ENCODE results near the gene UTP25.

UTP25 gene

GRCh38 chr1:209840611-209841010, 12.8 kb downstream of the UTP25 start:
- Histone ChIP-seq H3K27ac (ENCODE audit: low read length) (no peak overlapping the region), H3K9me3 (ENCODE audit: insufficient read depth, low read length, severe bottlenecking) (no peaks in the 10 kb centered on the region), H2AFZ (ENCODE audit: low read depth, low read length) (no peak overlapping the region), H3K36me3 (ENCODE audit: insufficient read depth, low read length) (peaks cover 93% of the 10 kb centered on the region), H3K79me2 (ENCODE audit: insufficient read depth, low read length) (no peaks in the 10 kb centered on the region), H3K9ac (ENCODE audit: low read depth, low read length) (no peak overlapping the region), H3K4me3 (ENCODE audit: low read depth in 1 of 2, low read length in 2 of 2) (no peak overlapping the region), H3K4me2 (ENCODE audit: insufficient read depth, low read length) (no peak overlapping the region), H3K27me3 (ENCODE audit: insufficient read depth, low read length, poor library complexity) (no peaks in the 10 kb centered on the region), H4K20me1 (ENCODE audit: insufficient read depth, low read length) (0 out of 2 replicates have a peak, but pooled peaks cover 2% of the 10 kb centered on the region), H3K4me1 (ENCODE audit: insufficient read depth, low read length) (no peaks in the 10 kb centered on the region)
- DNase-seq (no peak), ATAC-seq (ENCODE audit: insufficient read depth, low read depth) (no peak)
- TF ChIP-seq CTCF (IDR thresholded peaks at IDR 0.05; ENCODE audit: borderline replicate concordance, extremely low read depth, low read length, poor library complexity, severe bottlenecking): no peak
- TF ChIP-seq EZH2 (IDR thresholded peaks at IDR 0.05; ENCODE audit: borderline replicate concordance, low read depth, low read length, severe bottlenecking): no peak

GRCh38 chr1:209844695-209845407, 17.1 kb downstream of the UTP25 start:
- Histone ChIP-seq H3K4me1 (ENCODE audit: insufficient read depth, low read length) (no peaks in the 10 kb centered on the region), H3K36me3 (ENCODE audit: insufficient read depth, low read length) (peaks cover 88% of the 10 kb centered on the region)

GRCh38 chr1:209845408-209845725, 17.6 kb downstream of the UTP25 start:
- DNase-seq (no peak), ATAC-seq (ENCODE audit: insufficient read depth, low read depth) (no peak)
- no peak overlapping the region for H2AFZ ChIP-seq (ENCODE audit: low read depth, low read length)
- H3K79me2 ChIP-seq (ENCODE audit: insufficient read depth, low read length): no peaks in the 10 kb centered on the region; the same call in 1 of the 2 replicates
- TF ChIP-seq EZH2 (IDR thresholded peaks at IDR 0.05; ENCODE audit: borderline replicate concordance, low read depth, low read length, severe bottlenecking): no peak
- TF ChIP-seq CTCF (IDR thresholded peaks at IDR 0.05; ENCODE audit: borderline replicate concordance, extremely low read depth, low read length, poor library complexity, severe bottlenecking): no peak
- no peak overlapping the region for H3K4me2 ChIP-seq (ENCODE audit: insufficient read depth, low read length)
- H3K36me3 ChIP-seq (ENCODE audit: insufficient read depth, low read length): peaks cover 88% of the 10 kb centered on the region
- H3K4me3 ChIP-seq (ENCODE audit: low read depth in 1 of 2, low read length in 2 of 2): no peak overlapping the region
- no peaks in the 10 kb centered on the region for H3K27me3 ChIP-seq (ENCODE audit: insufficient read depth, low read length, poor library complexity)
- H3K4me1 ChIP-seq (ENCODE audit: insufficient read depth, low read length): no peaks in the 10 kb centered on the region
- no peaks in the 10 kb centered on the region for H3K9me3 ChIP-seq (ENCODE audit: insufficient read depth, low read length, severe bottlenecking)
- no peak overlapping the region for H3K27ac ChIP-seq (ENCODE audit: low read length)
- no peak overlapping the region for H3K9ac ChIP-seq (ENCODE audit: low read depth, low read length)
- H4K20me1 ChIP-seq (ENCODE audit: insufficient read depth, low read length): peaks cover 4% of the 10 kb centered on the region; the same call in 1 of the 2 replicates

More at GRCh38 chr1:209844695-209845407, 17.1 kb downstream of the UTP25 start:
- Histone ChIP-seq H3K27me3 (ENCODE audit: insufficient read depth, low read length, poor library complexity) (no peaks in the 10 kb centered on the region), H3K9ac (ENCODE audit: low read depth, low read length) (no peak overlapping the region), H3K4me2 (ENCODE audit: insufficient read depth, low read length) (no peak overlapping the region), H3K79me2 (ENCODE audit: insufficient read depth, low read length) (no peaks in the 10 kb centered on the region; the same call in 1 of the 2 replicates), H3K4me3 (ENCODE audit: low read depth in 1 of 2, low read length in 2 of 2) (no peak overlapping the region), H3K27ac (ENCODE audit: low read length) (no peak overlapping the region), H2AFZ (ENCODE audit: low read depth, low read length) (no peak overlapping the region), H3K9me3 (ENCODE audit: insufficient read depth, low read length, severe bottlenecking) (no peaks in the 10 kb centered on the region), H4K20me1 (ENCODE audit: insufficient read depth, low read length) (peaks cover 4% of the 10 kb centered on the region; the same call in 1 of the 2 replicates)
- ATAC-seq (ENCODE audit: insufficient read depth, low read depth): no peak
- no peak for DNase-seq
- TF ChIP-seq EZH2 (IDR thresholded peaks at IDR 0.05; ENCODE audit: borderline replicate concordance, low read depth, low read length, severe bottlenecking) (no peak), CTCF (IDR thresholded peaks at IDR 0.05; ENCODE audit: borderline replicate concordance, extremely low read depth, low read length, poor library complexity, severe bottlenecking) (no peak)

Data from DND-41 (cell line).